BLaER1 treated with 17β-estradiol and CSF1 and Interleukin-3, amounts not matched to agents 10 nM and 100 nM (cell line): ENCODE measurements around the gene KCNJ12.
"Not testable (repeated sequence)": the region's sequence is repeated elsewhere in the genome, so short reads cannot be mapped to it uniquely, and the experiment has no call there.

Experiments used
- H3K27ac ChIP-seq, 11 experiments: shearing (Covaris generic); formaldehyde crosslinking; 2 replicates each; pipeline ENCODE4 v1.8.1; 2022
- H3K27me3 ChIP-seq, 11 experiments: shearing (Covaris generic); formaldehyde crosslinking; 2 replicates each; pipeline ENCODE4 v1.8.1; 2022
- H3K36me3 ChIP-seq, 11 experiments: shearing (Covaris generic); formaldehyde crosslinking; 2 replicates each; pipeline ENCODE4 v1.8.1; 2022
- H3K4me1 ChIP-seq, 10 experiments: shearing (Covaris generic); formaldehyde crosslinking; 2 replicates each; pipeline ENCODE4 v1.8.1; 2022
- H3K4me2 ChIP-seq, 11 experiments: shearing (Covaris generic); formaldehyde crosslinking; 2 replicates each; pipeline ENCODE4 v1.8.1; 2022
- H3K4me3 ChIP-seq, 10 experiments: shearing (Covaris generic); formaldehyde crosslinking; 2 replicates each; pipeline ENCODE4 v1.8.1; 2022
- H3K9ac ChIP-seq, 11 experiments: shearing (Covaris generic); formaldehyde crosslinking; 2 replicates each; pipeline ENCODE4 v1.8.1; 2022
- H3K9me3 ChIP-seq, 11 experiments: shearing (Covaris generic); formaldehyde crosslinking; replicated peaks in 1 of 11; 2 replicates each; pipeline ENCODE4 v1.8.1; 2022
- H4K20me1 ChIP-seq, 11 experiments: shearing (Covaris generic); formaldehyde crosslinking; 2 replicates each; pipeline ENCODE4 v1.8.1; 2022
- Cebpa-rat ChIP-seq, 11 experiments: shearing (Covaris generic); IDR thresholded peaks; 2 replicates each; pipeline ENCODE4 v1.8.1; 2022

KCNJ12 gene

DNA sequence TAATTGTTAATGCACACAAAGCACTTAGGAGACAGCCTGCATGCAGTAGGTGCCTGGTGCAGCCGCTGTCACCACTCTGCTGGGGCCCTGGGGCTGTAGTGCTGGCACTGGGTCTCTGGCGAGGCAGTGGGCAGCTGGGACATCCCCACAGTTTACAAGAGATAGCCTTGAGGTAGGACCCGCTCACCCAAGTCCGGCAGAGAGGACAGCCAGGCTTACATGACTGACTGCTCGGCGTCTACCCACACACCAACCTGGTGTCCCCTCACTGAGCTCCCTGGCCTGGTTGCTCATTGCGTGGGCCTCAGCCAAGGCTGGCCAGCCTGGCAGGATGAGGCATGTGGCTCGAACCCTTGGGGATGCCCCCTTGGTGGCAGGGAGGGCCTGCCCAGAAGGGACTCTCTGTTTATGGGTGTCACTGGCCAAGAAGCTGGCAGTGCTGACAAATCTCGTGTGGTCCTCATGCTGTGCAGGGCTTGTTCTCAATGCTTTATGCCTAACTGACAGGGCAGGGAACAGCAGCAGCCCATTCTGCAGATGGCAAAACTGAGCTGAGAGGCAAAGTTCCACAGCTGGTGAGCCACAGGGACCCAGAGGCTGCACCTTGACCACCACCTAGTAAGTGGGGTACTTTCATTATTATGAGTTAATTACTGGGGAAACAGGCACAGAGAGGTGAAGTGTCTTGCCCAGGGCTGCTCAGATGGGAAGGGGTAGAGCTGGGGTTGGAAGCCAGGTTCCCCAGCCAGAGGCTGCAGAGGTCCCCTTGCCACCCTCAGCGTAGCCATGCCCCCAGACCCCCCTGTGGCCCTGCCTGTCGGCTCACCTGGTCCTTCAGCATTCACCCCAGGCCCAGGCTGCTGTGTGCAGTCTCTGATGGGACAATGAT lies 32.9 kb upstream of the KCNJ12 start:
- not testable (repeated sequence) for H3K9me3 ChIP-seq, H4K20me1 ChIP-seq, H3K27me3 ChIP-seq, H3K9ac ChIP-seq, H3K36me3 ChIP-seq, H3K4me3 ChIP-seq, H3K27ac ChIP-seq
- Histone ChIP-seq H3K4me1 (peaks cover 4 to 71% (median 49%) of the 10 kb centered on the region in 10 experiments; a peak in 18 of 20 replicates), H3K4me2 (peak overlapping the region in 4 of 11 experiments; percentile 15 to 46 (median 38); a peak in 7 of 22 replicates)

DNA sequence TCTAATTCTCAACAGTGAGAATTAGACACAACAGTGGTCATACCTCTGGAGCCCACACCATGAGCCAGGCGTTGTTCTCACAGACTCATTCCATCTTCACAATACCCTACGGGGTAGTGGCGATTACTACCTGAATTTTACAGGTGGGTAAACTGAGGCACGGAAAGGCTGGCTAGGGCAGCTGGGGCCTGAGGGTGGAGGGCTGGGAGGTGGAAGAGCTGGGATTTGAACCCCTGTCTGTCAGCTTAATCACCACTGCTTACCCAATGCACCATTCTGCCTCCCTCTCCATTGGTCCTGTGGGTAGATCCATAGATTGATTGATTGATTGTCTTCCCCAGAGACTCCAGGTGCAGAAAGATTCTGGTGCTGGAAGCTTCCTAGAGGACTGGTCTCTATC lies 31.4 kb upstream of the KCNJ12 start:
- H3K27me3 ChIP-seq, H3K36me3 ChIP-seq, H3K4me3 ChIP-seq, H3K9me3 ChIP-seq, H4K20me1 ChIP-seq: not testable (repeated sequence)
- Histone ChIP-seq H3K4me1 (peaks cover 9 to 70% (median 48%) of the 10 kb centered on the region in 10 experiments; a peak in 19 of 20 replicates), H3K4me2 (peak overlapping the region in 9 of 11 experiments; percentile 37 to 87 (median 70); a peak in 17 of 22 replicates), H3K9ac (peak overlapping the region in 4 of 11 experiments; percentile 5 to 24 (median 9); a peak in 1 of 22 replicates), H3K27ac (peak overlapping the region in 3 of 11 experiments; percentile 15 to 42 (median 18); a peak in 2 of 22 replicates)

DNA sequence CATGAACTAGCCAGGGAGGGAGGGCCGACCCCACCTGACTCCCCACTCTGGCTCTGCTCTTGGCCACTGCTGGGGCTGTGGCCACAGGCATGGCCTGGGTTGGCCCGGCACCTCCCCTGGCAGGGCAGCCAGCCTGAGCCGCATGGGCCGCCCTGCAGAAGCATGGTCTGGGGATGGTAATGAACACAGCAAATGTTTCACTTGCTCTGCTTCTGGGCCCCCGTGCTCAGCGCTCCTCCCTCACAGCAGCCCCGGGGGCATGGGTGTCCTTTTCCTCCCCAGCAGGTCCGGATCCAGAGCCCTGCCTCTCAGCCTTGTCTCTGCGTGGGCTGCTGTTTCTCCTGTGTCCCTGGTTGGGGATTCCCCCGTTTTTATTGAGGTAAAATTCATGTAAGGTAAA lies 30.9 kb upstream of the KCNJ12 start:
- H3K9ac ChIP-seq = peak overlapping the region in 4 of 11 experiments; percentile 8 to 46 (median 17); a peak in 1 of 22 replicates
- H3K4me1 ChIP-seq = peaks cover 9 to 70% (median 50%) of the 10 kb centered on the region in 10 experiments; a peak in 19 of 20 replicates
- no peak overlapping the region; a peak in 1 of 20 replicates for H3K4me3 ChIP-seq
- peak overlapping the region in 10 of 11 experiments; percentile 35 to 87 (median 70); a peak in 18 of 22 replicates for H3K4me2 ChIP-seq
- peak overlapping the region in 4 of 11 experiments; percentile 15 to 42 (median 23); a peak in 3 of 22 replicates for H3K27ac ChIP-seq
- TF ChIP-seq Cebpa-rat (IDR thresholded peaks at IDR 0.05) = no peak
- peaks cover 0 to 4% (median 0%) of the 10 kb centered on the region in 11 experiments; a peak in 1 of 22 replicates for H3K27me3 ChIP-seq
- no peaks in the 10 kb centered on the region for H3K36me3 ChIP-seq
- no peaks in the 10 kb centered on the region for H4K20me1 ChIP-seq
- no peaks in the 10 kb centered on the region for H3K9me3 ChIP-seq

DNA sequence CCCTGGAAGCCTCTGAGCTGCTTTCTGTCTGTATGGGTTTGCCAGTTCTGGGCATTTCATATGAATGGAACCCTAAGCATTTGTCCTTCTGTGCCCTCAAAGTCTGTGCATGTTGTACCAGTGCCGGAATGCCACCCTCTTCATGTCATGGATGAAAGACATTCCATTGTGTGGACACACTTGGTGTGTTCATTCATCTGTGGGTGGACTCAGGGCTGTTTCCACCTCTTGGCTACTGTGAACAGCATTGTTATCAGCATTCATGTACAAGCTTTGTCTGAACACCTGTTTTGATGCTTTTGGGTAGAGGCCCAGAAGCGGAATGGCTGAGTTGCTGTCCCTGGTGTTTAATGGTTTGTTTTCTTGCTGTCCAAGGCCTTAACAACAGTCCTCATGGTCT lies 30.1 kb upstream of the KCNJ12 start:
- H3K9me3 ChIP-seq, H3K27me3 ChIP-seq, H3K4me2 ChIP-seq, H3K36me3 ChIP-seq, H3K4me3 ChIP-seq, H3K9ac ChIP-seq, H3K27ac ChIP-seq, H4K20me1 ChIP-seq: not testable (repeated sequence)
- peaks cover 9 to 71% (median 54%) of the 10 kb centered on the region in 10 experiments; a peak in 19 of 20 replicates for H3K4me1 ChIP-seq

DNA sequence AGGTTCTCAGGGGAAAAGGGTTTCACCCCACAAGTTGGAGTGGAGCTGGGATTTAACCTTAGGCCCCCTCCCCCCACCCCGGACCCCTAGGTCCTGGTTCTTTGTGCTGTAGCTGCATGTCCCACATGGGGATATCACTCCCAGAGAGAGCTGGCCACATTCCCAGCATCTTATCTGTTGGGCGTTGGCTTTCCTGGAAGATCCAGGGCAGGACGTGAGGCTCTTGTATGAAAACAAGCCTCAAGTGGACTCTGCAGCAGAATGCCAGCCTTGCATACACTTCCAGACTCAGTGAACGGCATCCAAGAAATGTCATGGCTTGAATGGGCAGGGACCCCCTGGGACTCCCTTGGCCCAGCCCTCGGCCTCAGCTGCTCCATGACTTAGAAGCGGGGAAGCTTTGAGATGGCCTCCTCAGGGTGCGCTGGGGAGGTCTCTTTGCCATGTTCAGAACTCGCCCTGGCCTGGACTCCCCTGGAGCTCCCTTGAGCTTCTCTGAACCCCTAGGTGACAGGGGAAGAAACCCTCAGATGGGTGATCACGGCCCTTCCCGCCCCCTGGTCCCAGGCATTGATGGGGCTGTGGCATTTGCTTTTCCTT lies 29.4 kb upstream of the KCNJ12 start:
- not testable (repeated sequence) for H3K4me3 ChIP-seq, H3K9ac ChIP-seq, H4K20me1 ChIP-seq, H3K9me3 ChIP-seq, H3K36me3 ChIP-seq, H3K27me3 ChIP-seq
- Histone ChIP-seq H3K4me2 (peak overlapping the region in 8 of 11 experiments; percentile 35 to 68 (median 56); a peak in 15 of 22 replicates), H3K27ac (peak overlapping the region in 1 of 11 experiments; percentile 21; a peak in 1 of 22 replicates), H3K4me1 (peaks cover 9 to 75% (median 61%) of the 10 kb centered on the region in 10 experiments; a peak in 19 of 20 replicates)

DNA sequence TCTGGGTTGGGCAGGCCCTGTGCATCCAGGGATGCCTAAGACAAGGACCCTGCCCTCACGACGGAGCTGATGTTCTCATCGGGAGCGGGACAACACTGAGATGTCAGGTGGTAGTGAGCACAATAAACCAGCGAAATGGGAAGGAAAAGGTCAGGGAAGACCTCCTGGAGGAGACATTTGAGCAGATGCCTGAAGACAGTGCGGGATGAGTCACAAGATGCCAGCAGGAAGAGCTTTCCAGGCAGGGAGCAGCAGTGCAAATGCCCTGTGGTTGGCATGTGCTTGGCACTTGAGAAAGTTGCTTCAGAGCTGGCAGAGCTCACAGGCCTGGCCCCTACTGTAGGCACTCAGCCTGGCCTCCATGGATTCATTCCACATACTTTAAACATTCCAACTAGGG lies 28.5 kb upstream of the KCNJ12 start:
- H3K4me3 ChIP-seq, H3K36me3 ChIP-seq, H3K27me3 ChIP-seq, H4K20me1 ChIP-seq, H3K9ac ChIP-seq, H3K4me2 ChIP-seq, H3K27ac ChIP-seq, H3K9me3 ChIP-seq: not testable (repeated sequence)
- H3K4me1 ChIP-seq = peaks cover 9 to 78% (median 66%) of the 10 kb centered on the region in 10 experiments; a peak in 19 of 20 replicates

DNA sequence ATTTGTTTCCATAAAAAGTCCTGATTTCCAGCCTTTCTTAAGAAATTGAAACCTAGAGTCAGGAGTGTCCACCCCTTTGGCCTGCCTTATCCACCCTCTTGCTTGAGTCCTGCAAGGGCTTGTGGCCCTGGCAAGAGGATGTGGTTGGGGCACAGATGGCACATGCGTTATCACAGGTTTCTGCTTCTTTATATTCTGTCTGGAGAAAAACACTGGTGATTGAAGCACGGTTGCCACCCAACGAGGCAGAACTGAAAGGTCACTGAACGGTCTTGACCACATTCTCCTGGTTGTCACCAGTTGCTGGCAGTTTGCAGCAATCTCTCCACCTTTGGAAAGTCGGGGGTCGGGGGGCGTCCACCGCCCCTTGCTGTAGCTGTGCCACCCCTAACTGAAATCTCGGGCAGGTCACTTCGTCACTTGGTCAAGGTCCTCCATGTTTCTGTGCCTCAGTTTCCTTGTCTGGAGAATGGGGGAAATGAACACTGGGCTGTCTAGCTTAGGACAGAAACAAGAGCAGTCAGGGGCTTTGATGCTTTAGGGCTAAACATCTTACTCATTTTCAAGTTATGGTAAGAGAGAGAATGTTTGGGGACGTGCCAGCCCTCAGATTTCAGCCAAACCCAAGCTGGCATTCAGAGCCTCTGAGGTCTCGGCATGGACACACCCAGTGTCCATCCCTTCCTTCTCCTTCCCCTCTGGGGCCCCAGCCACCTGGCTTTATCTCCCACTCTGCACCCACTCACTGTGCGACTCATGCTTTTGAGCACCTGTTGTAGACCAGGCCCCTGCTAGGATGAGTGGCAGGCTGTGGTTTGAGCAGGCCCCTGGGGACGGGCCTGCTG lies 27.9 kb upstream of the KCNJ12 start:
- not testable (repeated sequence) for H3K9me3 ChIP-seq, H3K9ac ChIP-seq, H3K36me3 ChIP-seq, H3K4me3 ChIP-seq, H3K27me3 ChIP-seq, H4K20me1 ChIP-seq
- Histone ChIP-seq H3K4me2 (peak overlapping the region in 9 of 11 experiments; percentile 32 to 74 (median 46); a peak in 12 of 22 replicates), H3K27ac (peak overlapping the region in 3 of 11 experiments; percentile 25 to 53 (median 50); a peak in 3 of 22 replicates), H3K4me1 (peaks cover 9 to 80% (median 69%) of the 10 kb centered on the region in 10 experiments; a peak in 19 of 20 replicates)

DNA sequence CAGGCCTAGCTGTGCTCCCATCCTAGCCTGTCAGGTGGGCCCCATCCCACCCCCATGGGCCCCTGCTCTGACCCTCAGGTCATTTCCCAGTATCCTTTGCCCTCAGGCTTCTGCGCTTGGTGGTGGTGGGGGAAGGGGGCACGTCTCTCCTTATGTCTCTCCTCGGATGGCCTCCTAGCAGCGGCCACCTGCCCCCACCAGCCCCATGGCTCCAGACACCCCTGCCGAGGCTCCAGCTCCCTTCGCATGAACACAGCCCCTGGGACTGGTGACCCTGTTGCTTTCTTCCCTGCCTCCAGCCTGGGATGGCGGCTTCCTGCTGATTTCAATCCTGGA lies 27.3 kb upstream of the KCNJ12 start:
- H3K27me3 ChIP-seq, H3K9me3 ChIP-seq, H3K36me3 ChIP-seq, H3K9ac ChIP-seq, H4K20me1 ChIP-seq, H3K4me3 ChIP-seq: not testable (repeated sequence)
- H3K4me1 ChIP-seq = peaks cover 9 to 78% (median 68%) of the 10 kb centered on the region in 10 experiments; a peak in 19 of 20 replicates
- H3K27ac ChIP-seq = peak overlapping the region in 1 of 11 experiments; percentile 25; a peak in 1 of 22 replicates
- H3K4me2 ChIP-seq = peak overlapping the region in 9 of 11 experiments; percentile 32 to 74 (median 46); a peak in 12 of 22 replicates

DNA sequence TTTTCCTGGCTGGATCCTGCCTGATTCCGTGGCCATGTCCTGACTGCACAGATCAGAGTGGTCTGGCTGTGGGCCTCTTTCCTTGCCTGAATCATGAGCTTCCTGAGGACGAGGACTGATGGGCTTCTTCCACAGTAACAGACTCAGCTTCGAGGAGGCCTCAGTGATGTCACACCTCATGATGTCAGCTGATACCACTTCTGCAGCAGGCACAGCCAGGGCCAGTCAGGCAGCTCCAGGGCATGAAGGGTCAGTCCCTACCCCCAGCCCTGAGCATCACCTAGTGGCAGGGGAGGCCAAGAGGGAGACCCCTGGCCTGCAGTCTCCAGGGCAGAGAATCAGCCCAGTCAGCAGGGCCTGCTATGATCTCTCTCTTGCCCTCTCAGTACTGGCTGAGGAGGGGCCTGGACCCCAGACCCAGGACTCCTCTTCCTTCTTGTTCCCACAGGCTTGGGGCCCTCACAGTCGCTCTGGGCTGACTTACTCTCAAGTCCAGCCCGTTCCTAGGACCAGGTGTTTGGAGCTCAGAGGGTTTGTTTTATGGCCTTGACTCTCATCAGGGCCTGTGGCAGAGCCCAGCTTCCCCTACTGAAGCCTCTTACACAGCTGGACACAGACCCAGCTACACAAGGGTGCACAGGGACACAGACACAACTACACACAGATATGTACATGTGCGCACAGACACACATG lies 26.7 kb upstream of the KCNJ12 start:
- H3K4me3 ChIP-seq, H3K27me3 ChIP-seq, H4K20me1 ChIP-seq, H3K36me3 ChIP-seq, H3K9me3 ChIP-seq: not testable (repeated sequence)
- peak overlapping the region in 10 of 11 experiments; percentile 9 to 81 (median 67); a peak in 17 of 22 replicates for H3K4me2 ChIP-seq
- H3K4me1 ChIP-seq = peaks cover 9 to 77% (median 64%) of the 10 kb centered on the region in 10 experiments; a peak in 19 of 20 replicates
- peak overlapping the region in 7 of 11 experiments; percentile 43 to 69 (median 50); a peak in 13 of 22 replicates for H3K27ac ChIP-seq
- peak overlapping the region in 6 of 11 experiments; percentile 12 to 50 (median 34); a peak in 7 of 22 replicates for H3K9ac ChIP-seq

DNA sequence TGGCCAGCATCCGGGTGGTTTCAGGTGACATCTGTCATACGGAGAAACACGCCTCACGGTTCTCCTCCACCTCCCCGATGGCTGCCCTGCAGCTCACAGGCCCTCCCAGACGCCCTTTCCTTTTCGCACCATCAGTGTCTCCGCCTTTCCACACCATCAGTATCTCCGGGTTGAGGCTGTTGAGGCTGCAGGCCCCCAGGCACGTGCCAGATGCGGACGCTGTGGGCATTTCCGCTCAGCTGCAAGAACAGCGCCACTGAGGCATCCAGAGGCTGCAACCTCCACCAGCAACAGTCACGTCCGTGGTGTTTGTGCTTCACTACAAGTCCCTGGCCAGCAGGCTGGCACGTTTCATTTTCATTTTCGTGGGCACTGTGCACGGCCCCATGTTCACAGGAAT lies 25.7 kb upstream of the KCNJ12 start:
- not testable (repeated sequence) for H3K4me3 ChIP-seq, H3K27me3 ChIP-seq, H3K36me3 ChIP-seq, H3K9me3 ChIP-seq, H4K20me1 ChIP-seq
- Histone ChIP-seq H3K4me1 (peaks cover 5 to 67% (median 55%) of the 10 kb centered on the region in 10 experiments; a peak in 19 of 20 replicates), H3K27ac (peak overlapping the region in 3 of 11 experiments; percentile 15 to 50 (median 49); a peak in 3 of 22 replicates), H3K4me2 (peak overlapping the region; percentile 44 to 68 (median 59); a peak in 21 of 22 replicates), H3K9ac (peak overlapping the region in 1 of 11 experiments; percentile 39; a peak in 1 of 22 replicates)
